HUES48 (cell line): ENCODE results near the gene CD160.
A peak's percentile ranks its signal among the peaks of the same experiment; 100 is the strongest.
"Not testable (repeated sequence)": the region's sequence is repeated elsewhere in the genome, so short reads cannot be mapped to it uniquely, and the experiment has no call there.

Source experiments
- H3K27ac ChIP-seq: one replicate; pipeline ENCODE4 v1.7.0; 2013; ENCODE audit warnings: low read depth, low read length, inconsistent platforms
- H3K27me3 ChIP-seq: 2 replicates; pipeline ENCODE4 v1.6.1; 2013; ENCODE audit warnings: mild to moderate bottlenecking, low read length; ENCODE audit not compliant: control insufficient read depth, insufficient read depth
- H3K36me3 ChIP-seq: 2 replicates; pipeline ENCODE4 v1.6.1; 2013; ENCODE audit warnings: low read length; ENCODE audit not compliant: control insufficient read depth, insufficient read depth
- H3K4me1 ChIP-seq: 2 replicates; pipeline ENCODE4 v1.6.1; 2013; ENCODE audit warnings: mild to moderate bottlenecking, low read length; ENCODE audit not compliant: control insufficient read depth, insufficient read depth
- H3K4me3 ChIP-seq: 2 replicates; pipeline ENCODE4 v1.5.1; 2013; ENCODE audit warnings: mild to moderate bottlenecking, low read depth, low read length
- H3K9ac ChIP-seq: 2 replicates; pipeline ENCODE4 v1.6.1; 2013; ENCODE audit warnings: mild to moderate bottlenecking, low read depth, low read length, moderate library complexity
- H3K9me3 ChIP-seq: 2 replicates; pipeline ENCODE4 v1.6.1; 2013; ENCODE audit warnings: low read length; ENCODE audit not compliant: control insufficient read depth, insufficient read depth

CD160 gene

GRCh38 chr1:145760395-145760949, 41.2 kb downstream of the CD160 start:
- H3K9ac ChIP-seq, H3K27me3 ChIP-seq, H3K4me3 ChIP-seq, H3K27ac ChIP-seq, H3K4me1 ChIP-seq: not testable (repeated sequence)
- Histone ChIP-seq H3K36me3 (peaks cover 15% of the 10 kb centered on the region), H3K9me3 (peaks cover 15% of the 10 kb centered on the region; the same call in 1 of the 2 replicates)

GRCh38 chr1:145761498-145761897, 42.2 kb downstream of the CD160 start:
- H3K27ac ChIP-seq, H3K27me3 ChIP-seq, H3K4me3 ChIP-seq, H3K4me1 ChIP-seq, H3K9ac ChIP-seq: not testable (repeated sequence)
- Histone ChIP-seq H3K36me3 (peaks cover 15% of the 10 kb centered on the region), H3K9me3 (peaks cover 17% of the 10 kb centered on the region; the same call in 1 of the 2 replicates)

- not testable (repeated sequence) for H3K4me1 ChIP-seq, H3K27me3 ChIP-seq, H3K9ac ChIP-seq, H3K4me3 ChIP-seq, H3K27ac ChIP-seq
- peaks cover 15% of the 10 kb centered on the region for H3K36me3 ChIP-seq
- peaks cover 17% of the 10 kb centered on the region; the same call in 1 of the 2 replicates for H3K9me3 ChIP-seq
Observed at GRCh38 chr1:145762001-145762400, 42.7 kb downstream of the CD160 start.

- not testable (repeated sequence) for H3K4me1 ChIP-seq, H3K27ac ChIP-seq, H3K4me3 ChIP-seq, H3K9ac ChIP-seq, H3K27me3 ChIP-seq
- Histone ChIP-seq H3K9me3 (peaks cover 17% of the 10 kb centered on the region; the same call in 1 of the 2 replicates), H3K36me3 (peaks cover 11% of the 10 kb centered on the region)
Observed at GRCh38 chr1:145764231-145764940, 45.1 kb downstream of the CD160 start.

- H3K4me3 ChIP-seq, H3K27me3 ChIP-seq, H3K9ac ChIP-seq, H3K4me1 ChIP-seq: not testable (repeated sequence)
- Histone ChIP-seq H3K9me3 (peaks cover 17% of the 10 kb centered on the region; the same call in 1 of the 2 replicates), H3K36me3 (peaks cover 12% of the 10 kb centered on the region), H3K27ac (peak overlapping the region; percentile 71)
Observed at GRCh38 chr1:145765127-145765526, 45.8 kb downstream of the CD160 start.

GRCh38 chr1:145765585-145766360, 46.5 kb downstream of the CD160 start:
- peak overlapping the region; percentile 71 for H3K27ac ChIP-seq
- peaks cover 18% of the 10 kb centered on the region for H3K36me3 ChIP-seq

GRCh38 chr1:145766926-145767325, 47.6 kb downstream of the CD160 start:
- peaks cover 25% of the 10 kb centered on the region for H3K36me3 ChIP-seq
- not testable (repeated sequence) for H3K9me3 ChIP-seq, H3K27me3 ChIP-seq, H3K4me1 ChIP-seq, H3K27ac ChIP-seq, H3K9ac ChIP-seq, H3K4me3 ChIP-seq

More at GRCh38 chr1:145765585-145766360, 46.5 kb downstream of the CD160 start:
- not testable (repeated sequence) for H3K4me3 ChIP-seq, H3K27me3 ChIP-seq, H3K9ac ChIP-seq, H3K4me1 ChIP-seq
- H3K9me3 ChIP-seq: peaks cover 15% of the 10 kb centered on the region; the same call in 1 of the 2 replicates

- H3K27me3 ChIP-seq, H3K4me1 ChIP-seq, H3K27ac ChIP-seq, H3K9ac ChIP-seq, H3K9me3 ChIP-seq, H3K4me3 ChIP-seq: not testable (repeated sequence)
- H3K36me3 ChIP-seq: peaks cover 21% of the 10 kb centered on the region
Observed at GRCh38 chr1:145768004-145768403, 48.7 kb downstream of the CD160 start.

- Histone ChIP-seq H3K4me3 (no peak overlapping the region), H3K9me3 (no peaks in the 10 kb centered on the region), H3K4me1 (no peaks in the 10 kb centered on the region), H3K27ac (no peak overlapping the region), H3K27me3 (no peaks in the 10 kb centered on the region), H3K36me3 (peaks cover 21% of the 10 kb centered on the region), H3K9ac (no peak overlapping the region)
Observed at GRCh38 chr1:145771056-145771455, 51.8 kb downstream of the CD160 start.

- Histone ChIP-seq H3K27ac (no peak overlapping the region), H3K4me3 (no peak overlapping the region), H3K9me3 (no peaks in the 10 kb centered on the region), H3K27me3 (no peaks in the 10 kb centered on the region), H3K36me3 (peaks cover 21% of the 10 kb centered on the region), H3K4me1 (no peaks in the 10 kb centered on the region), H3K9ac (no peak overlapping the region)
Observed at GRCh38 chr1:145773423-145773822, 54.1 kb downstream of the CD160 start.
